GM21528 (cell line): ENCODE measurements around the gene AOC3.
"Not testable (repeated sequence)": the region's sequence is repeated elsewhere in the genome, so short reads cannot be mapped to it uniquely, and the experiment has no call there.

Source experiments
- ATAC-seq: cut with Tn5 transposase; IDR thresholded peaks from one replicate; pipeline ENCODE4 v1.9.1; 2021; ENCODE audit warnings: mild to moderate bottlenecking, moderate library complexity; ENCODE audit not compliant: unreplicated experiment, low FRiP score

The AOC3 gene

DNA sequence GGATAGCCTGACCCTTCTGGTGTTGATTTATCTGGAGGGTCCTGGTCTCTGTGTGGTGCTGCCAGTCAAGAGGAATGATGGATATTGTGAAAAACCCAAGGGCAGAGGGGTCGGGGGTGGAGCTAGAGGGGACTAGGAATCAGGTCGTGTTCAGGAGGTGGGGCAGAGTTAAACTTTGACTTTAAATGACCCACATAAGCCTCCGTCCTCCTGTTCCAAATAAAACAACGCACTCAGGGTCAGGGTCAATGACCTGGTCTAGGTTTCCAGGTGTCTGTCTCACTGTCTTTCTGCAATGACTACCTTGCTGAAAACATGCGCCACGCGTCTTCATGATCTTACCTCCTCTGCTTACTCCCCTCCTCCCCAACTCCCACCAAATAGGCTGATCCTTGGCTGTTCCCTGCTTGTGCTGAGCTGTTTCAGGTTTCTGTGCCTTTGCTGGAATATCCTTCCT, 14.7 kb downstream of the AOC3 start:
- ATAC-seq, result no peak

GRCh38 chr17:42866216-42866615, 15.2 kb downstream of the AOC3 start:
- no peak for ATAC-seq

- ATAC-seq, result no peak
Measured at GRCh38 chr17:42866631-42867575, 15.9 kb downstream of the AOC3 start.

GRCh38 chr17:42867694-42868261, 16.8 kb downstream of the AOC3 start:
- not testable (repeated sequence) for ATAC-seq

- no peak for ATAC-seq
Measured at GRCh38 chr17:42868338-42868737, 17.3 kb downstream of the AOC3 start.

DNA sequence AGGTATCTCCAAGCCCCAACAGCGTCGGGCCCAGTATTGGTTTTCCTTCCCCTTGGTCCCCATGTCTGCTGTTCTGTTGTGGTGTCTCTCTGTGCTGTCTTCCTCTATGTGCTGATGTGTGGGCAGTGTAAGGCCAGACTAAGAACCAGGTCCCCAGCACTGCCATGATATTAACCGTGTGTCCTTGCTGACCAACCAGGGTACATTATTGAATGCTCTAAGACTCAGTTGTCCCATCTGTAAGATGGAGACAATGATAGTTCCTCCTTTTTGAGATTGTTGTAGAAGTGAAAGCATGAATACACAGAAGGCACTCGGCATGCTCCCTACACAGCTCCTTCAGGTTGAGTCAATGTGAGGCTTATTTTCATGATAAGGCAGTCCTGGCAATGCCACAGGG, 20.6 kb downstream of the AOC3 start:
- no peak for ATAC-seq

DNA sequence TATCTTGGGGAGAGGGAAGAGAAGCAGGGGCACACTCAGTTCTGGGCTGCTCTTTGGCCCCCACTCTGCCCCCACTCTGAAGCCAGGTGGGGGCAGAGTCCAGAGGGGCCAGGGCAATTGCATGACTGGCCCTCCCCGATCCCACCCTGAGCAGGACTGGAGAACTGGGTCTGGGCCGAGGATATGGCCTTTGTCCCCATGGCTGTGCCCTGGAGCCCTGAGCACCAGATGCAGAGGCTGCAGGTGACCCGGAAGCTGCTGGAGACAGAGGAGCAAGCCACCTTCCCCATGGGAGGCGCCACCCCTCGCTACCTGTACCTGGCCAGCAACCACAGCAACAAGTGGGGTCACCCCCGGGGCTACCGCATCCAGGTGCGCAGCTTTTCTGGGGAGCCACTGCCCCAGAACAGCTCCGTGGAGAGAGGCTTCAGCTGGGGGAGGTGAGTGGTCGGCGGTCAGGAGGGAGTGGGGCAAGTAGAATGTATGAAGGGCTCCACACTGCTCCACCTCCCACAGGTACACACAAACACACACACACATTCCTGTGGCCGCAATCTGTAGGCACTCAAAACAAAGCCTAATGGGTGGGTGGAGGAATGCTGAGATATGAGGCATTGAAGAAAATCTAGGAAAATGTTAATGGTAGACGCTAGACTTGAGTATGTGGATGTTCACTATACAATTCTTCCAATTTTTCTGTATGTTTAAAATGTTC, 21.4 kb downstream of the AOC3 start:
- no peak for ATAC-seq

GRCh38 chr17:42873315-42873714, 22.3 kb downstream of the AOC3 start:
- no peak for ATAC-seq

DNA sequence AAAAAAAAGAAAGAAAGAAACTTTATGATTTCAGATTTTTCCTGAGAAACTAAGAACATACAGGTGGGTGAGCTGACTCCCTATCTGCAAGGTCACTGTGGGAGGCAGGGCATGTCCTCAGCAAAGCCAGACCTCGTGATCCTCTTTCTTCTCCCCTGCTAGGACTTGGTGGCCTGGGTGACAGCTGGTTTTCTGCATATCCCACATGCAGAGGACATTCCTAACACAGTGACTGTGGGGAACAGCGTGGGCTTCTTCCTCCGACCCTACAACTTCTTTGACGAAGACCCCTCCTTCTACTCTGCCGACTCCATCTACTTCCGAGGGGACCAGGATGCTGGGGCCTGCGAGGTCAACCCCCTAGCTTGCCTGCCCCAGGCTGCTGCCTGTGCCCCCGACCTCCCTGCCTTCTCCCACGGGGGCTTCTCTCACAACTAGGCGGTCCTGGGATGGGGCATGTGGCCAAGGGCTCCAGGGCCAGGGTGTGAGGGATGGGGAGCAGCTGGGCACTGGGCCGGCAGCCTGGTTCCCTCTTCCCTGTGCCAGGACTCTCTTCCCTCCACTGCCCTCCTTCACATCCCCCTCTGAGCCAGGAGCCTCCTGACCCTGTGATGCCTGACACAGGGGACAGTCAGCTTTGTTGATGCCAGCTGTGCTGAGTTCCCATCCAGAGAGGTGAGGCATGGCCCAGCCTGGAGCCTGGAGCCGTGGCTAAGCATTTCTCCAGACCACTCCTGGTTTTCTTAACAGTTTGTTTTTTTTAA, 23.1 kb downstream of the AOC3 start:
- not testable (repeated sequence) for ATAC-seq

DNA sequence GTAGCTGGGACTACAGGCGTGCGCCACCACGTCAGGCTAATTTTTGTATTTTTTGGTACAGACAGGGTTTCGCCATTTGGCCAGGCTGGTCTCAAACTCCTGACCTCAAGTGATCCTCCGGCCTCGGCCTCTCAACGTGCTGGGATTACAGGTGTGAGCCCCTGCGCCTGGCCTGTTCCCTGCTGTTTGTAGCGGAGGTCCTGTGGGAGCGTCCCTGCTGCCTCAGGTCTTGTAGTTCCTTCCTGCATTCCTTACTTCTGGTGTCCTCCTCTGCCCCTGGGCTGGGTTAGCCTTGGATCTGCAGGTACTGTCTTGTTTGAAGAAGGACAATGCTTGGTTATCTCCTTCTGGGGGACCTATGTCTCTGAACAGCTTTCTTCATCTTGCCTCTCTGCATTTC, 26.0 kb downstream of the AOC3 start:
- ATAC-seq, result no peak

- no peak for ATAC-seq
Measured at GRCh38 chr17:42878123-42878880, 27.3 kb downstream of the AOC3 start.

- ATAC-seq, result no peak
Measured at GRCh38 chr17:42878924-42879595, 28.1 kb downstream of the AOC3 start.

DNA sequence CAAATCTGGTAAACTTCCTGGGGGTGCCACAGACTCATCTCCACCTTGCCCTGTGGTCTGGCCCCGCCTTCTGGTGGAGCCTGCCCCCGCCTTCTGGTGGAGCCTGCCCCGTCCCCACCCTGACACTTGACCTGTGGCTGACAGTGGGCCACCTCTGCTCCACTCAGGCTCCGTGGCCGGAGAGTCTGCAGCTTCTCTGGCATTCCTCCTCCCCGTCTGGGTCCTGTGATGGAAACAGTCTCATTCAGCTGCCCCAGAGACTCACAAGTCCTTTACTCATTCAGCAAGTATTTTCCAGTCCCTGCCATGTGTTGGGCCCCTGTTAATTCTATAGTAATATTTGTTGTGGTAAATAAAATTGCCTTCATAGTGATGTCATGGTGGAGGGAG, 28.6 kb downstream of the AOC3 start:
- no peak for ATAC-seq

DNA sequence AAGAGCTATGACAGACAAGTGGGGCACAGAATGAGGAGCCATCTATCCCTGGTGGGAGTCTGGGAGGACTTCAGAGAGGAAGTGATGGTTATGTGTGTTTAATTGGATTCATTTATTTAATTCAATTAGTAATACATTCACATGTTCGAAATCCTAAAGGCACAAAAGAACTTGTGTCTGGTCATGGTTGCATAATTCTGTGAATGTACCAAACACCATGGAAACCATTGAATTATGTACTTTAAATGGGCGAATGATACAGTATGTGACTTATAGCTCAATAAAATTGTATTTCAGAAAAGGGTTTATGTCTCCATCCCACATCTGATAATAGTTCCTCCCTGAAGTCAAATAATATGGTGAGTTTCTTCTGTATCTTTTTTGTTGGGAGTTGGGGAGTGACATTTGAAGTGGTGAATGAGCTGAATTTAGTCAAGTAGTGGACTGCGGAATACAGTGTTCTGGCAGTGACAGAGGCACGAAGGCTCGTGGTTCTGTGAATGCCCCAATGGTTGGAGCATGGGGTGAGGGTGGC, 29.8 kb downstream of the AOC3 start:
- no peak for ATAC-seq

DNA sequence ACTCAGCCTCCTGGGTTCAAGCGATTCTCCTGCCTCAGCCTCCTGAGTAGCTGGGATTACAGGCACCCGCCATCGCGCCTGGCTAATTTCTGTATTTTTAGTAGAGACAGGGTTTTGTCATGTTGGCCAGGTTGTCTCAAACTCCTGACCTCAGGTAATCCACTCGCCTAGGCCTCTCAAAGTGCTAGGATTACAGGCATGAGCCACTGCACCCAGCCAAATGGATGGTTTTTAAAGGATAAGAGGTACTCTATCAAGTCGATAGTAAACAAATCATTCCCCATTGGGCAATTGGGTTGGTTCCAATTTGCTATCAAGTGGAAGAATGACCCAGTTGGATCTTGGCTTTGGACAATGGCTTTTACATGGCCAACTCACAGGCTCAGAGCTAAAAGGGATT, 30.7 kb downstream of the AOC3 start:
- not testable (repeated sequence) for ATAC-seq

GRCh38 chr17:42882166-42882565, 31.2 kb downstream of the AOC3 start:
- no peak for ATAC-seq

DNA sequence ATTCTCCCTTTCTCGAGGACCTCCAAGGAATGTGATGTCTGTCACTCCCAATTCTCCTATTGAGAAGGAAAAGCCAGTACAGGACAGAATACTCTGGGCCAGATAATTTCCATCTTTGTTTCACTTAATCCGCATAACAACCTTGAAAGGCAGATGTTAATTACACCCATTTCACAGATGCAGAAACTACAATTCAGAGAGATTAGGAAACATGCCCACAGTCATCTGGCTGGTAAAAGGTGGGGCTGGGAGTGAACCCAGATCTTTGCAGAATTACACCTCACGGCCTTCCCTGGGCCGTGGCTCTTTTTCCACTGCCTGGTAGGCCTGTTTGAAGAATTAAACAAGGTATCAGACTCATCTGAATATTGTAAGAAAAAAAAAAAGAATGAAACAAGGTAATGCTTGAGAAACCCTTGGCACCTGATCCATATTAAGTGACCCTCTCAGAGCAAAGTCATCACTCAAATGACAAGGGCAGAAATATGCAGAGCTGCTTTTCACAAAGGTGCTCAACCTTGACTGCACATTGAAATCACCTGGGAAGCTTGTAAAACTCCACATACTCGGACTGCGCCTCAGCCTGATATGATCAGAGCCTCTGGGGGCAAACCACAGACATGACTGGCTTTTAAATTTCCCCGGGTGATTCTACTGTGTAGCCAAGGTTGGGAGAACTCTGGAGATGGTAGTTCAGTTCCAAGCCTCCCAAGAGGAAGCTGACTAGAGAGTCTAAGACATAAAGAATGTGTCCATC, 33.0 kb downstream of the AOC3 start:
- no peak for ATAC-seq

GRCh38 chr17:42885806-42886205, 34.8 kb downstream of the AOC3 start:
- not testable (repeated sequence) for ATAC-seq
